NCI-H1417 (cell line): ENCODE results near the gene PDE6D.

Experiments
- DNase-seq, 3 experiments: peaks; one replicate each; lab custom pipeline; 2025; lab: John Stamatoyannopoulos, UW

Gene PDE6D

DNA sequence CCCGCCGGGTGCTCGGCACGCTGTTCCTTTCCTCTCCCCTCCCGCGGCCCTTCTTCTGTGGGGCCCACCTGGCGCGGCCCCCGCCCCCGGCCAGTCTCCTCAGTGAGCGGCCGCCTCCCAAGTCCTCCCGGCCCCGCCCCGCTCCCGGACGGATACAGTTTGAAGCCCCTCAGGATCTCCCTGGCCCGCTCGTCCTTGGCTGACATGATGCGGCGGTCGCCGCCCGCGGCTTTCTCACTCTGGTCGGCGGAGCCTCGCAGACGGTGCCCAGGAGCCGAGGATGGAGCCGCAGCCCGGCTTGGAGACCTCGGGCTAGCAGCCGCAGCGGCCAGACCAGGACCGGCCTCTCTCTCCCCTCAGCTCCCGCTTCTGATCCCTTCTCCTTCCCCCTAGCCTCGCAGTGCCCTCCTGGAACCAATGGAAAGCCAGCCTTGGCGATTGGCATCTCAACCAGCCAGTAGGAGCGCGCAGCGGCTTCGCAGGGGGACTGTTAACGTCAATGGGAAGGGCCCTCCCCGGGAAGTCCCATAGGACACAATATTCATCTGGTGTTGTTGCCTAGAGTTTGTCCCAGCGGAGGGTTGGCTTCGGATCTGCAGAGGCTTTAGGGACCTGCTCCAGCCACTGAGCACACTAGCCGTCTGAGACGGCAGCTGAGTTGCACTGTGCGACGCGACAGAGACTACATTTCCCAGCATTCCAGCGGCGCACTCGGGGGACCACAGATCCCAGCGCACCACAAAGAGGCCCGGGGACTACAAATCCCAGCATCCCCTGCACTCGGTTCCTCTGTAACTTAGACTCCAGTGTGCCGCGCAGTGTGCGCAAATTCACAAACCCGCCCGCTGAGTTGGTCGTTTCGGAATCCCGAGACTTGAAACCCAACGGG, at the start of gene PDE6D:
Gene PDE6D (minus strand): TSS at position 374 of the 889 bp plus-strand sequence. CDS start 168 bp downstream, at position 206.
- peak; percentile 91 to 99 (median 99) for DNase-seq

DNA sequence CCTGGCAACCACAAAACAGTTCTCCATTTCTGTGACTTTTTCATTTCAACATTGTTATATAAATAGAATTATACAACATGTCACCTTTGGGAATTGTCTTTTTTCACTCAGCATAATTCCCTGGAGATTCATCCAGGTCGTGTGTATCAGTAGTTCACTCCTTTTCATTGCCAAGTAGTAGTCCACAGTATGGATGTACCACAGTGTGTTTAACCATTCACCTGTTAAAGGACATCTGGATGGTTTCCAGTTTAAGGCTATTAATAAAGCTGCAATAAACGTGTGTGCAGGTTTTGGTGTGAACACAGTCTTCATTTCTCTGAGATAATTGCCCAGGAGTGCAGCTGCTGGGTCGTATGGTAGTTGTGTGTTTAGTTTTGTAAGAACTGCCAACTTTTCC, 40.8 kb upstream of the PDE6D start:
- DNase-seq: no peak

DNA sequence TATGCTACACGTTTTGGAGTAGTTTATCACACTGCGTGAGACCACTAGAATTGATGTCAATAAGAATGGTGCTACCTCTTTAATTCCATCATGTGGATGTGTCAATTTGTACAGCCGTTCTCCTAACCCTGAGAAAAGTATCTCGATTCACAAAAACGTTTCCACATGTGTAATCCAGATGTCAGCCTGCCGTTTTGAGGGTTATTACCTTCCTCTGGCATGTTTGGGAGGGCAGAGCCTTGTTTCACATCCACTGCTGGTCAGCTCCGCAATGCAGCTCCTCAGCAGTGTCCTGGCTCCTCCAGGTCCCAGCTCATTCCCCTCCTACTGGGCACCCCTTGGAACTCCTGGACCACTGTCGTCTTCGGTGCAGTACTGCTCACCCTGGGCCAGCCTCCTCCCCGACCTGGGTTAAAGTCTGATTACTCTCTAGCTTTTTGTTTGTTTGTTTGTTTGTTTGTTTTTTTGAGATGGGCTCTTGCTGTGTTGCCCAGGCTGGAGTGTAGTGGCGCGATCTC, 39.8 kb upstream of the PDE6D start:
- no peak for DNase-seq

DNA sequence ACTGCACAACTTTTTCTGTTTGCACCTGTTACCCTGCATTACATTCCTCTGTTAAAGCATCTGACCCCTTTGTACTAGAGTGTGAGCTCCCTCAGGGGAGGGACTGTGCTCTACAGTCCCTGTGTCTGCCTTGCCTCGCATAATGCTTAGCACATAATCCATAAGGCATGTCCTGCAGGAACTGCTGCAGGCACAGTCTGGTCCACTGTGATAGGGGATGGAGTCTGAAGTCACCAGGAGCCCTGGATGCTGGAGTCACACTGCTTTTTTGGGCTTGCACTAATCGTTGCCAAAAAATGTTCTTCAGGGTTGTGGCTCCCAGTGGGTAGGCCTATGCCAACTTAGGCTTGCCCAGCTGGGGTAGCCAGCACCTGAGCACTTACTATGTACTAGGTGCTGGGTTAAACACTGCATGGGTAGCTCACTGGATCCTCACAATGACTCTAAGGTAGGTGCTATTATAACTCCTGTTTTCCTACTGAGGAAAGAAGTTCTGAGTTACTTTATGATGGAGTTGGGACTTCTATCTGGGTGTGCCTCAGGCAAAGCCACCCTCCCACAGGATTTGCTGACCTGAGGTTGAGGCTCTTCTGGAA, 38.5 kb upstream of the PDE6D start:
- DNase-seq: no peak

DNA sequence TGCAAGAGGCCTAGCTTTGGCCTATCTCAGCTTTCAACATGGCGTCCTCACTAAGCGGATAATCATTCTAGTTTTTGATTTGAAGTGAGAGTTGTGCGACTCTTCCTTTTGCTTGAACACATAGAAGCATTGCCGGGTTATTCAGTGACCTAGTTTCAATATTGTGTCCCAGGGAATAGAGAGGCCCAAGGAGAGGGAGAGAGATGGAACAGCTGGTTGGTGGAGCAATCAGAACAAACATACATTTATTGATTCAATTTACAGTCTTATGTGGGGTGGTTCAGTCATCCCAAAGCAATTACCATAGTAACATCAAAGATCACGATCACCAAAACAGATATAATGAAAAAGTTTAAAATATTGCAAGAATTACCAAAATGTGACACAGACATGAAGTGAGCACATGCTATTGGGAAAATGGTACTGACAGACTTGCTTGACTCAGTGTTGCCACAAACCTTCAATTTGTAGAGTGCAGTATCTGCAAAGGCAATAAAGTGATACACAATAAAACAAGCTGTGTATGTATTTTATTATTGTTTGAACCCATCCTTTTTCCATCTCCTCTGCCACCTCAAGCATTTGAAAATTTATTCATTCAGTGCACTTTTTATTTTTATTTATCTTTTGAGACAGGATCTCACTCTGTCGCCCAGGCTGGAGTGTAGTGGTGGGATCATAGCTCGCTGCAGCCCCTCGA, 35.4 kb upstream of the PDE6D start:
- DNase-seq: no peak

DNA sequence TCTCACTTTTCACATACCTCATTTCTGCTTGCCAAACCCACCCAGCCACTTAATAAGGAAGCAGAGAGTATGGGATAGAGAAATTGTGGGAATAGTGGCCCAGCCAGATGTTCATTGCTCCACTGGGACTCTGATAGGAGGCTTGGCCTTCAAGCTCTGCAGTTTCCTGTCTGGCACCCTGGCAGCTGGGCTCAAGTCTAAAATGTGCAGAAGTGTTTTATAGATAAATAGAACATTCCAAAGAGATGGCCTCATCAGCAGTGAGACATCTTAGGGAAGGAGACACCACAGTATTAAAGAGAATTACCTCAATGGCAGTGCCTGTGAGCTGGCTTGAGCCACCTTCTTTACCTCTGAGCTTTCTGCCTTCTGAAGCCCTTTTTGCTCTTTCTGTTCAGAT, 29.8 kb upstream of the PDE6D start:
- DNase-seq: no peak

DNA sequence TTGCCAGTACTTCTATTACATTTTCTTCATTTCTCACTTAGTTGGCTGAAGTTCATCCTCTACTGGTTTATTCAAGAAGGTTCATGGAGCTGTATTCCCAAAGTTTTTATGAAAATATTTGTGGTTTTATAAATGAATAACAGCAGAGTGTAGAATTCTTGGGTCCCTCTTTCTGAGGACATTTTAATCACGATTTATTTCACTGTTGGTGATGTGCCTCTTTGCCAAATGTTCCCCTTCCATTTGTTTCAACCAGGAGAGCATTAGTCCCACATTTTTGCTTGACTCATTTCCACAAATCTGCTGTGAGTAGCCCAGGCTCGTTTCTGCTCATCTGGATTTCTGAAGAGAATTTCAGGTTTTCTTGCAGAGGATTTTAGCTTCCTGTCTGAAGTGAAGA, 25.9 kb upstream of the PDE6D start:
- no peak for DNase-seq

DNA sequence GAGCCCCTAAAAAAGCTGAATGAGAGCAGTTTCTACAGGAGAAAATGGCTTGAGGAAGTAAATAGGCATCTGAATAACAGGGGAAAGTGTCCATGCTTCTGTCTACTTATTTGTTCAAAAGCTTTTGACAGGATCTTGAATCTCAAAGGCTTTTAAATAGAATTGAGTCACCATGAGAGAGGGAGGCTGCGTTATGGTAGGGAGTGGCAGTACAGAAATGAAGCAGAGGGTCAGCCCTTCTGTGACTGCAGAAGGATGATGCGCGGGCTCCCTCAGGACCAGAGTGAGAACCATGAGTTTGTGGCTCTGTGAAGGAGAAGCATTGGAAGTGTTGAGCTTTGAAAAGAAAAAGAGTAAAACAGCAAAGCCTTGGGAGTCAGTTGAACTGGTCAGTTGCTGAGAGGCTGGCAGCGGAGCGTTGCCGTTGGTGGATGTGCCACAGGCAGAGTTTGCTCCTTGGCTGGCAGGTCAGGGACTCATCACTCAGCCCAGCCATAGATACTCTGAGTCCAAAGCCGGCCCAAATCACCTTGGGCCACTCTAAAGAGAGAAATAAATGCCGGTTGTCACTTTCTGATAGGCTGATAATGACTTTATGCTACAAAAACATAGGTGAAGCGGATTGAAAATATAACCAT, 22.5 kb upstream of the PDE6D start:
- DNase-seq: no peak

DNA sequence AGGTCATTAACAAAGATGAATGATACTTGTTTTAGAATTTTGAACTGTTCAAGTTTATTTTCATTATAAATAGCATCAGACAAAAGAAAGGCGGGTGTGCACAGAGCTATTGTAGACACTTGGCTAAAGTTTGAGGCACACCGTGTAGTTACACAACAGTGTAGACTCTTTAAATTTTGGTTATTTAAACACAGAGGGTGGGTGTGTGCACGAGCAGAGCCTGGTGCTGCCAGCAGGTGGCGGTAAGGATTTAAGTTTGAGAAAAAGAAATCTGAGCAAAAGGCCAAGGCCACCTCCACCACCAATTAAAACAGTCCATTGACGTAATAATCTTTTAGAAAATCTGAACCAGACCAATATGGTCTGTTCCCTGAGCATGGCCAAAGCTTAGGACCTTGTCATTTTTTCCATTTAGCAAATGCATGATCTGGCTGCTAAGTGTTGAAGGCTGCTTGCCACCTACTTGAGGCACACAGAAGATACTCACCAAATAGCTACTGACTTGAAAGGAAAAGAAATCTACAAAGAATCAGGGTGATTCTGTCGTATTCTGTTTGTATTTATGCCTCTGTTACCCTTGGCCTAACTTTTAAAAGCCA, 19.5 kb upstream of the PDE6D start:
- peak in 1 of 3 experiments; percentile 46 for DNase-seq

DNA sequence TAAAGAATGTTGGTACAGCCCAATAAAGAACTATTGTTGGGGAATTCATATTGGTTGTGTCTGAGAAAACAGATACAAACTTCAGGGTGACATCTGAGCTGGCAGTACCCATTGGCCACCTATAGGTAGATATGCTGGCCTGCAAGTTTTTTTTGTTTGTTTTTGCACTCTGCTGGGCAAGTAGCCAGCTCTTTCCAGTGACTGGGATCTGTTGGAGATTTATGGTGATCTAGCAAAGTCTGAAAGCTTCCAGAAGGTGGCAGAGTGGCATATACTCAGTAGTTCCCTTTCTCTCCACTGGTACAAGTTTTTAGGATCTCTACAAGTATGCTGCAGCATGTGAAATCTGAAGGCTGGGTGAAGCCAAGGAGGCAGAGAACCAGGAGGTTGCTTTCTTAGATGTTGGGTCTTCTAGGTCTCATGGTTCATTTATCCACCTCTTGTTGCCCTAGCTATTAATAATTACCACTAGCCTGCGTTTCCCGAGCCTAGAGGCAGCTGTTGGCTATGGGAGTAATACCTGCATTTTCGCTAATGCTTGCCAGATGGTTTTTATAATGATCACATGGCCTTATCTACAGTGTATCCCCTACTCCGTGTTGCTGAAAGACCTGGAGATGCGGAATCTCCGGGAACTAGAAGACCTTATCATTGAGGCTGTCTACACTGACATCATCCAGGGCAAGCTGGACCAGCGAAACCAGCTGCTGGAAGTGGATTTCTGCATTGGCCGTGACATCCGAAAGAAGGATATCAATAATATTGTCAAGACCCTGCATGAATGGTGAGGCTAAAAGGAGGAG, 14.6 kb upstream of the PDE6D start:
- DNase-seq: peak; percentile 1 to 67 (median 13)

DNA sequence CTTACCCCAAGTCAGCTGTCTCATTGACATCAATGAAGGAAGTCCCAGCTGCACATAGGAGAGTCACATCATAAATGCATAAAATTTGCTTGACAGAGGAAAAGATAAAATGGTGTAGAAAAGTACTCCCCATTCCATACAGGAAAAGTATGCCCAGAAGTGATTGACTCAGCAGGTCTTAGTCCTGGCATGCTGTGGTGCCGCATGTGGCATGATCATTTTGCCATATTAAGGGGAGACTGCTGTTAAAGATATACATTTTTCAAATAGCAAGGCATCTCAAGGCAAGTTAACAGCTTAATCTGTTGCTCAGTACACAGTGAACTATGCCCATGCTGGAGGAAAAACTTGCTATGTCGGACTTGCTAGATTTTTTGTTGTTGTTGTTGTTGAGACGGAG, 13.3 kb upstream of the PDE6D start:
- no peak for DNase-seq

DNA sequence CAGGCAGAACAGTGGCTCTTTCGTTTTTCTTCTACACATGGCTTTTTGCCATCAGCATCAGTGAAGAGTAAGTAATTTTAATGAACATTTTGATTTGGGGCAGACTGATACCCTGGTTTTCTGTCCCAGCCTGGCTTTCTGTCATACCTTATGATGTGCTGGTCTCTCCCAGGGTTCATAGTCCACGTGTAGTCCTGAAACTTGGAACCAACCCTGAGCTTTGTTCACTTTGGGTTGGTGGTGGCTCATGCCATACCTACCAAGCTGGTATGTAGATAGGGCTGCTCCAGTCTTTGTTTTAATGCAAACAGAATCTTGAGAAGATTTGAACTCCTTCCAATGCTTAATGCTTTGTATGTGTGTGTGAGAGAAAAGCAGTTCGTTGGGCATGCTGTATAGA, 10.0 kb upstream of the PDE6D start:
- DNase-seq: no peak

DNA sequence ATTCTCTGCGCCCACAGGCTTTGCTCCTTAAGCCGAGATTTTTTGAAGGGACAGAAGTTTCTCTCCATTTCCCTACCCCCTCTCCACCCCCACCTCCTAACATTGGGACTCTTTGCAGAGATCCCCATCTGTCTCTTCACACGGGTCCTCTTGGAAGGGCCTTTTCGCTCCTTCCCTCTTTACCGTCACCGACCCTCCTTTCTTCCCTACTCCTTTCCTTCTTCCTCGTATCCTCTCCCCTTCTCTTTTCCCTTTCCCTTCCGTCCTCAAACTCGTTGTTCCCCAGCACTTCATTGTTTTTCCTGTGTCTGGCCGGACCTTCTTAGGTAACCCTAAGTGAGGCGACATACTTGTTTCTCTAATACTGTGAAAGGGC, 5.8 kb upstream of the PDE6D start:
- DNase-seq: no peak

DNA sequence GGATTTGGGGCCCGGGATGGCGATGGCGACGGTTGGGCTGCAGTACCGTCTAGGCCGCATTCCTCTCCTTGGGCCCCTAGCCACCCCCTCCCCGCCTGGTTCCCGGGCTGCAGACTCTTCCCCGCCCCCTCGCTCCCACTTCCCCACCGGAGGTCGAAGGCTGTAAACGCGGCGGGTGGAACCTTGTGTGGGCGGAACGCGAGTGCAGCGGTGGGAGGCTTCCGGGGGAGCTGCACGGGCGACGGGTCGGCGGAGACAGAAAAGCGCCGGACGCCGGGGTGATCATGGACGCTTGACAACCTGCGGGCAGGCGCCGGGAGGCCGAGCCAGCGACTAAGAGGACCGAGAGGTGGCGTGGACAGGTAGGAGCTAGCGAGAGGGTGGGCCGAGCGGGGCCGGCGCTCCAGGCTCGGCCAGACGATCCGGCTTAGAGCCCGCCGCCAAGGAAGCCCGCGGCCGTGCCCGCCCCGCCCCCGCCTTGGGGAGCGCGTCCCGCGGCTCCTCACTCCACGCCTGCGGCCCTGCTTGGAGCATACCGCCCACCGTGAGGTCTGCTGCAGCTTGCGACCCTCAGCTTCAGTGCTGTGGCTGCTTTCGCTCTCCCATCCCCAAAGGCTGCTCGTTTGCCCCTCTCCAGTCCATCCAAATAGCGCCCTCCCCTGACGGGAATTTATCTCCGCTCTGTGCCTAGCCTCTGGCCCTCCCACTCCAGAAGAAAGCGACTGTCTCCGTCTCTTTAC, 5.3 kb upstream of the PDE6D start, which contains the start of gene COPS7B:
Gene COPS7B (plus strand): TSS at position 269 of the 740 bp plus-strand sequence. CDS start 2,126 bp downstream, outside the sequence.
- peak; percentile 72 to 85 (median 82) for DNase-seq

DNA sequence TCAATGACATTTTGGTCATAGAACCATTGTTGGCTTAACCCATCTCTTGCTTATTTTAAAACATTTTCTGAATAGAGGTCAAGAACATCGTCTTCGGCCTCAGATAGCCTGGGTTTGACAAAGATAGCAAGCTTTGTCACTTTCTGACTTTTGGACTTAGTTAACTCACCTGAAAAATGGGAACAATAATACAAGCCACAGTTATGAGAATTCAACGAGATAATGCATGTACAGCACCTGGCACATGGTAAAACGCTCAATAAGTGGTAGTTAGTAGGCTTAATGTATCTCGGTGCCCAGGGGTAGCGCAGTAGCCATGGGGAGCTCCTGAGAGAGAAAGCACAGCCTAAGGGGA, 4.7 kb upstream of the PDE6D start:
- DNase-seq: no peak

DNA sequence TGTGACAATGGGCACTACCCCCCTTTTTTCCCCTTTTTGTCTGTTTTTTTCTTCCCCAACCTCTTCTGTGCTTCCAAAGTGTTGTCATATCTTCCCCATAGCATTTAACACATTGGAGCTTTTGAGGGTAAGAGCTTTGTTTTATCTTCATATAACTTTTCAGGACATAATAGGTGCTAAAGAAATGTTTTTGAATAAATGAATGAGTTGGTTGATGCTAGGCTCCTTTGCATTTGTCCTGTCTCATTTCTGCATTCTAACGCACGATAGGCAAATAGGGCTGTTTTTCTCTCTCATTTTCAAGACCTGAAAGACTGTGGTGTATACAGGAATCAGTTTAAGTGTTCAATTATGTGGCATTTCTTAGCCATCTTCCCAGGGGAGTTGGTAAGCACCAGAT, 4.3 kb upstream of the PDE6D start:
- peak in 1 of 3 experiments; percentile 27 for DNase-seq

DNA sequence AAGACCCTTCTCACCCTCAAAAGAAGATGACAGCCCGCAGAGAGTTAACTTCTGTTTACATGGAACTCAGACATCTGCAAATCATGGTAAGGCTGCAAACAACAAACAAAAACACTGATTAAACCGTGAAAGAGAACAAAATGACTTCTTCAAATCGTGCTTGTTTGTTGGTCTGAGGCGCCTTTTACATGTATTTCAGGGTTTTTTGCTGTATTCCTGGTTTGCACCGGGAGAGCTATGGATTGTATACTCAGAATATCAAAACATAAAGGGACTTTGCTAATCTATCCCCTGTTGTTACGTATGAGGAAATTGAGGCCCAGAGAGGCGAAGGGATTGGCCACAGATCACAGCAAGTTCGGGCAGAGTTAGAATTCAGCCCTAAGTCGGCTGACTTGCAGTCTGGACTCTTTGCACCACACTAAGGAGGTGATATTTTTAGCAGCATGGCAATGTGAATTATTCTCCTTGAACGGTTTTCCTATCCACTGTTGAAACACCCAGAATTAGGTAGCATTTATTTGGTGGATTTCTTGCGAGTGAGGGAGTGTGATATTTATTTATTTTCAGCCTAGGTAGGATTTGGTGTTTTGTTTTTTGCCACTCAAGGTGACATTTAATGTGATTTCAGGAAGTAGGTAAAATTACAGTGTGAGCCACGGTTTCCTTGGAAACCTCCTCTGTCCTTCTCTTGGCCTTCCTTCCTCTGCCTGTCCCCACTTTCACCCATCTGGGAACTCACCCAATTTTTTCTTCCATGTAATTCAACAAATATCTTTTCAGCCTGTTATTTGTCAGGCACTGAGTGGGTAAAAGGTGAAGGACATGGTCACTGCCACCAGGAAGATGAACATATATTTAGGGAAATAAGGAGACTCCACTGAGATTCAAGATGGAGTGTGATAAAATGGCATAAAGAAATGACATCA, 980 bp upstream of the PDE6D start:
- DNase-seq: peak in 1 of 3 experiments; percentile 46

DNA sequence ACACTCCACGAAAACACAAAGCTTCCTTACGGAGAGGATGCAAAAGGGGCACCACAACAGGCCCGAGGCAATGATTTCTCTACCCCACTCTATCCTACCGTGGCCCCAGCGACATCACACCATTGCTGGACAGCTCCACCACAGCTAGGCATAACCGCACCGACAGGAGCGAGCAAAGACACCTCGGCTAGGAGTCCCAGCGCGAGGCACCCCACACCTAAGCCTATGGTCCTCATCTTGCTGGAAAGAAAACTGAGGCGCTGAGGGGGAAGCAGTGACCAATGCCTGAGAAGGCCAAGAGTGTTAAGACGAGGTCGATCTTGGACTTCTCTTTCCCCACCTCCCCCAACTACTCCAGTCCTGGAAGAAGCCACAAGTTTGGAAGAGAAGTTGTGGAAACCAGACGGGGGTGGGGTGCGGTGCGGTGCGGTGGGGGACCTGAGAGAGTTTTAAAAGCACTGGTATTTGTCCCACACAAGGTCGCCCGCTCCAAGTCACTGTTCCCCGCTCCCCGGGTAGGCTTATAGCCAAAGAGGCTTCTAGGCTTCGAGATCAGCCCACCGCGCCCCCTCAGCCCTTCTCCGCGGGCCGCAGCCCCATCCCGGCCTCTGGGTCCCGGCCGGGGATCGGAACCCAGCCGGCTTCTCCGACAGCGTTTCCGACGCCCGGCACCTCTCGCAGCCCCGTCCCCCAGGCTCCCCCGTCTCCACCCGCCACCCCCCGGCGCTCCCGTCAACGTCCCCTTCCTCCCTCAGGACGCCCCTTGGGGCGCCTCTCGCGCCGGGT, 766 bp downstream of the PDE6D start:
- DNase-seq: no peak
